C4-2B (cell line): ENCODE results near the gene ALKBH5.

Experiments used
- H3K27ac ChIP-seq: fragments of 450-650 bp; 2 replicates; pipeline ENCODE4 v1.5.1; 2017
- ZFX ChIP-seq: fragments of 450-650 bp; IDR thresholded peaks from 2 replicates; pipeline ENCODE4 v1.6.1; 2017
- TF ChIP-seq, protein P1 (sequence below): fragments of 450-650 bp; conservative IDR thresholded peaks from 2 replicates; pipeline ENCODE4 v1.5.1; 2017; ENCODE audit warnings: mild to moderate bottlenecking

ALKBH5 gene

DNA sequence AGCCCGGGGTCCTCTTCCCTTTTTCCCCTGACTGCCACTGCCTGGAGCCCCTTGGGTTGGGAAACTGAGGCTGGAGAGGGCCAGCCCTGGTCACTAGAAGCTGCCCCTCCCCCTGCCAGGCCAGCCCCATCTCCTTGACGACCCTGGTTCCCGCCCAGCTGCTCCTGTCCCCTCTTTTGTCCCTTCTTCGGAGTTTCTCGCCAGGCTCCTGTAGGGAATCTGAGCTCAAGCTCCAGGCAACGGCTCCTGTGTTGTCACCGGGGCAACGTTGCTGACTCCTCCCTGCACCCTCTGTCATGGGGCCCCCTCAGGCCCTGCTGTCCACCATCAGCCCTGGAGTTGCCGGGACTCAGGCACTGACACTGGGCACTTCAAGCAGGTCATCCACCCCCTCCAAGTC lies 47.5 kb downstream of the ALKBH5 start:
- no peak overlapping the region for H3K27ac ChIP-seq
- no peak for TF ChIP-seq ZFX
- TF ChIP-seq, protein P1, sequence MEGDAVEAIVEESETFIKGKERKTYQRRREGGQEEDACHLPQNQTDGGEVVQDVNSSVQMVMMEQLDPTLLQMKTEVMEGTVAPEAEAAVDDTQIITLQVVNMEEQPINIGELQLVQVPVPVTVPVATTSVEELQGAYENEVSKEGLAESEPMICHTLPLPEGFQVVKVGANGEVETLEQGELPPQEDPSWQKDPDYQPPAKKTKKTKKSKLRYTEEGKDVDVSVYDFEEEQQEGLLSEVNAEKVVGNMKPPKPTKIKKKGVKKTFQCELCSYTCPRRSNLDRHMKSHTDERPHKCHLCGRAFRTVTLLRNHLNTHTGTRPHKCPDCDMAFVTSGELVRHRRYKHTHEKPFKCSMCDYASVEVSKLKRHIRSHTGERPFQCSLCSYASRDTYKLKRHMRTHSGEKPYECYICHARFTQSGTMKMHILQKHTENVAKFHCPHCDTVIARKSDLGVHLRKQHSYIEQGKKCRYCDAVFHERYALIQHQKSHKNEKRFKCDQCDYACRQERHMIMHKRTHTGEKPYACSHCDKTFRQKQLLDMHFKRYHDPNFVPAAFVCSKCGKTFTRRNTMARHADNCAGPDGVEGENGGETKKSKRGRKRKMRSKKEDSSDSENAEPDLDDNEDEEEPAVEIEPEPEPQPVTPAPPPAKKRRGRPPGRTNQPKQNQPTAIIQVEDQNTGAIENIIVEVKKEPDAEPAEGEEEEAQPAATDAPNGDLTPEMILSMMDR: no peak

- TF ChIP-seq, protein P1: no peak
- TF ChIP-seq ZFX: no peak
- H3K27ac ChIP-seq: no peak overlapping the region
Measured at GRCh38 chr17:18233803-18234518, 50.3 kb downstream of the ALKBH5 start.

DNA sequence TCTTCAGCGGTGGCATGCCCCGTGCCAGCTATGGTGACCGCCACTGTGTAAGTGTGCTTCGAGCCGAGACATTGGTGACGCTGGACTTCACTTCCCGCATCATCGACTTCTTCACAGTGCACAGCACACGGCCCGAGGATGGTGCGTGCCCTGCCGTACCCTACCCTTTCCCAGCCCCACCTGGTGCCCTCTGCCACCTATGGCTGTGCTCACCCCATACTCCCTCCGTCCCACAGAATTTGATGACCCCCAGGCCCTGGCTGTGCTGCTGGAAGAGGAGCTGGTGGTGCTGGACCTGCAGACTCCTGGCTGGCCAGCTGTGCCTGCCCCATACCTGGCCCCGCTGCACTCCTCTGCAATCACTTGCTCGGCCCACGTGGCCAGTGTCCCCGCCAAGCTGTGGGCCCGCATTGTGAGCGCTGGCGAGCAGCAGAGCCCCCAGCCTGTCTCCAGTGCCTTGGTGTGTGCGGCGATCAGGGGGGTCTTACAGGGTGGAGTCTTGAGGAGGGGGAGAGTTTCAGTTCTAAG lies 51.3 kb downstream of the ALKBH5 start:
- TF ChIP-seq, protein P1: no peak
- TF ChIP-seq ZFX: no peak
- H3K27ac ChIP-seq: no peak overlapping the region

DNA sequence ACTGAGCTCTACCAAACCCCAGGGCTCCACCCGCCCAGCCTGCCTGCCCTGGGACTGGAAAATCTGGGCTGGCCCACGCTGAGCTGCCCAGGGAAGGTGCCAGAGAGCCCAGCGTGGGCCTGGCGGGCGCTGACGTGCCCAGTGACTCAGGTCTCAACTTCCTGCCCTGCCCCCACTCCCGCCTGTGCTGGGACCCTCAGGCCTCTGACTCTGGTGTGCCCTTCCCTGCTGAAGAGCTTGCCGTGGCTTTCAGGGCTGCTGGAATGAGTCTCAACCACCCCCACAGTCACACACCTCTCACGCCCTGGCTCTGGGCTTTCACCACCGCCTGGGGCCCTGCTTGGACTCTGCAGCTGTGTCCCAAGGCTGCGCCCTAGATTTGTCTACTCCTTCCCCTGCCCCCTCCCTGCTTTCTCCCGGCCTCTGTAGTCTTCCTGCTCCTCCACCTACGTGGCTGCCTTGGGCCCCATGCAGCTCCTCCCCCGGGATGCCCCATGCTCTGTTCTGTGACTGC lies 52.2 kb downstream of the ALKBH5 start:
- H3K27ac ChIP-seq: no peak overlapping the region
- TF ChIP-seq, protein P1: no peak
- TF ChIP-seq ZFX: no peak

- no peak overlapping the region for H3K27ac ChIP-seq
- TF ChIP-seq, protein P1: no peak
Measured at GRCh38 chr17:18236494-18236893, 52.9 kb downstream of the ALKBH5 start.

GRCh38 chr17:18237461-18237860 lies 53.8 kb downstream of the ALKBH5 start:
- no peak overlapping the region for H3K27ac ChIP-seq
- no peak for TF ChIP-seq ZFX
- TF ChIP-seq, protein P1: no peak

- no peak for TF ChIP-seq ZFX
- TF ChIP-seq, protein P1: no peak
- H3K27ac ChIP-seq: no peak overlapping the region
Measured at GRCh38 chr17:18238299-18238698, 54.7 kb downstream of the ALKBH5 start.
